DMS79 treated with DMSO at 0.1 percent for 48 hours (cell line): ENCODE results near the gene L1TD1.
"Not testable (repeated sequence)": the region's sequence is repeated elsewhere in the genome, so short reads cannot be mapped to it uniquely, and the experiment has no call there.

Experiments used
- DNase-seq: peaks from one replicate; lab custom pipeline; 2025; lab: John Stamatoyannopoulos, UW

The L1TD1 gene, protein sequence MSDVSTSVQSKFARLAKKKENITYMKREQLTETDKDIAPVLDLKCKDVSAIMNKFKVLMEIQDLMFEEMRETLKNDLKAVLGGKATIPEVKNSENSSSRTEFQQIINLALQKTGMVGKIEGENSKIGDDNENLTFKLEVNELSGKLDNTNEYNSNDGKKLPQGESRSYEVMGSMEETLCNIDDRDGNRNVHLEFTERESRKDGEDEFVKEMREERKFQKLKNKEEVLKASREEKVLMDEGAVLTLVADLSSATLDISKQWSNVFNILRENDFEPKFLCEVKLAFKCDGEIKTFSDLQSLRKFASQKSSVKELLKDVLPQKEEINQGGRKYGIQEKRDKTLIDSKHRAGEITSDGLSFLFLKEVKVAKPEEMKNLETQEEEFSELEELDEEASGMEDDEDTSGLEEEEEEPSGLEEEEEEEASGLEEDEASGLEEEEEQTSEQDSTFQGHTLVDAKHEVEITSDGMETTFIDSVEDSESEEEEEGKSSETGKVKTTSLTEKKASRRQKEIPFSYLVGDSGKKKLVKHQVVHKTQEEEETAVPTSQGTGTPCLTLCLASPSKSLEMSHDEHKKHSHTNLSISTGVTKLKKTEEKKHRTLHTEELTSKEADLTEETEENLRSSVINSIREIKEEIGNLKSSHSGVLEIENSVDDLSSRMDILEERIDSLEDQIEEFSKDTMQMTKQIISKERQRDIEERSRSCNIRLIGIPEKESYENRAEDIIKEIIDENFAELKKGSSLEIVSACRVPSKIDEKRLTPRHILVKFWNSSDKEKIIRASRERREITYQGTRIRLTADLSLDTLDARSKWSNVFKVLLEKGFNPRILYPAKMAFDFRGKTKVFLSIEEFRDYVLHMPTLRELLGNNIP

DNA sequence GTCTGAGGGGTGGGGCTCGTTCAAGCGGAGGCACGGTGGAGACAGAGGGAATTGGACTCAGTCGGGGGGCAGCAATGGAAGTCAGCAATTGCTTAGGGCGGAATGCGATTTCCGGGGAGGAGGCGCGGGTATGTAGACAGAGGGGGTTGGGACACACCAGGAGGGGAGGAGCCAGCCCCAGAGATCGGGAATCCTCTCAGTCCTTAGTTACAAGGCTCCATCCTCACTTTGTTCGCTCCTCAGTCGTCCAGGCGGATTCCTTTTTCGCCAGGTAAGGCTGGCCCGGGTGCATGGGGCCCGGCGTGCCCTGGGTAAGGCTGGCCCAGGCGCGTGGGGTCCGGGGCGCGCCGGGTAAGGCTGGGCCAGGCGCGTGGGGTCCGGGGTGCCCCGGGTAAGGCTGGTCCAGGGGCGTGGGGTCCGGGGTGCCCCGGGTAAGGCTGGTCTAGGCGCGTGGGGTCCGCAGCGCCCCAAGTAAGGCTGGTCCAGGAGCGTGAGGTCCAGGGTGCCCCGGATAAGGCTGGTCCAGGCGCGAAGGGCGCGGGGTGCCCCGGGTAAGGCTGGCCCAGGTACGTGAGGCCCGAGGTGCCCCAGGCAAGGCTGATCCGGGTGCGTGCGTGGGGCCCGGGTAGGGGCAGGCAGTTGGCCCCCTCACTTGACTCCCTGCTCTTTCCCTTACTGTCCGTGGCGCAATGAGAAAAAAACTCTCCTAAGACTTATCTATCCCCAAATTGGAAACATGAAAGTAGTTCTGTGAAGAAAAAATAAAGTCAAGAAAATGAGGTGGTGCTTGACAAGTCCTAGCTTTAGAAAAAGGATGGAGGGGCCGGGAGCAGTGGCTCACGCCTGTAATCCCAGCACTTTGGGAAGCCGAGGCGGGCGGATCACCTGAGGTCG lies at the start of gene L1TD1:
L1TD1 (plus strand) TSS at position 199 of the 894 bp plus-strand sequence. CDS start 11,780 bp downstream, outside the sequence.
- no peak for DNase-seq

DNA sequence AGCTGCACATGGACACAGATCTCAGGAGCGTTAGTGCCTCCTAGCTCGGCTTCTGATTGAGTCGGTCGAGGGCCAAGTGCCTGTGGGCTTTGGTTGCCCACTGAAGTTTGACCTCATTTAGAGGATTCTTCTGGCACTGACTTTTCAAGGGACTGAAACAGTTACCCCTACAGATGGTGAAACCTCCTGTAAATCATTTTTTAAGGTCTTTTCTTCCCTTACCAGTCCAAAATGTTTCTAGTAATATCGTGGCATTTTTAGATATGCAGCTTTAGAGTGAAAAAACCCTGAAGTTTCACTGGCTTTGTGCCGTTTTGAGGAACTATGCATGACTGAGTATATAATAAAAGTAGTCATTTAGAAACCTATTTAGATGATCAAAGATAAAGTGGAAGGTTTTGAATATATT lies 34.7 kb upstream of the L1TD1 start:
- no peak for DNase-seq

DNA sequence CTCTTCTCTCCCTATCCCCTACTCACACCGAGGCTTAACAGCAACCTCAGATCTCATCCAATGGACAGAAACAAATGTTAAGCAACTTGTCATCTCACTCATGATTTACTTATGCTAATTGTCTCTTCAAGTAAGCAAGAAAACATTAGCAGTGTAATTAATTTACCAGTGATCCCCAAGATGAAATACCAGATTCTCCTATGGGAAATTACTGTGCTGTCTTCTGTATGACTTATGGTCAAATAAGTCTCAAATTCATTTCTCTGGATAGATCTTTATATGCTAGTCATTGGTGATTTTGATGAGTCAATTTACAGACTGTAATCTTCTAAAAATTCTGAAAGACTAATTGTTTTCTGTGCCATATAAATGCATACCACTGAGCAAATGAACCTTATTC lies 32.9 kb upstream of the L1TD1 start:
- no peak for DNase-seq

DNA sequence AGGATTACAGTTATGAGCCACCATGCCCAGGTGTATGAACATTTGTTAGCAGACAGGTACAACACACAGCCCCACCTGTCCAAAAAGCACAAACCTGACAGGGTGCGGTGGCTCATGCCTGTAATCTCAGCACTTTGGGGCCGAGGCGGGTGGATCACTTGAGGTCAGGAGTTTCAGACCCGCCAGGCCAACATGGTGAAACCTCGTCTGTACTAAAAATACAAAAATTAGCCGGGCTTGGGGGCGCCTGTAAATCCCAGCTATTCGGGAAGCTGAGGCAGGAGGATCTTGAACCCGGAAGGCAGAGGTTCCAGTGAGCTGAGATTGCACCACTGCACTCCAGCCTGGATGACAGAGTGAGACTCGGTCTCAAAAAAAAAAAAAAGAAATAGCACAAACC lies 24.3 kb upstream of the L1TD1 start:
- DNase-seq = not testable (repeated sequence)

DNA sequence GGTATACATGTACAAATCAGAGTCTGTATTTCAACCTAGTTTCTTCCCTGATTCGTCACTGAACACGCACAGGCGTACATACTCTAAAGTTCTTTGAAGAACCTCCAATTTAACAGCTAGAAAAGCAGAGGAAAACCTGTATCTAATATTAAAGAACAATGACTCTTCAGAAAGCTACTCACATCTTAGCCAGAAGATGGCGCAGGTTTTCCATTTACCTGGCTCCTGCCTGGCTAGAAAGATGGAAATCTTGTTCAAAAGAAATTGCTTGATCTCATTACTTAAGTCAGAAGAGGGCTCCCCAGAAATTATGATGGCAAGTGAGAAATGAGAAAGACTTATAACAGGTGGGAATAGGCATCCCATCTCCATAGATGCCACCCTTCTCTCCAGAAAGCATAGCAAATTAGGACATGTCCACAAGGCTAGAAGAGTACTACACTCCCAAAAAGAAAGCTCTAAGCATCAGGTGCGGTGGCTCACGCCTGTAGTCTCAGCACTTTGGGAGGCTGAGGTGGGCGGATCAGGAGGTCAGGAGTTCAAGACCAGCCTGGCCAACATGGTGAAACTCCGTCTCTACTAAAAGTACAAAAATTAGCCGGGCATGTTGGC lies 19.0 kb upstream of the L1TD1 start:
- peak; percentile 48 for DNase-seq

DNA sequence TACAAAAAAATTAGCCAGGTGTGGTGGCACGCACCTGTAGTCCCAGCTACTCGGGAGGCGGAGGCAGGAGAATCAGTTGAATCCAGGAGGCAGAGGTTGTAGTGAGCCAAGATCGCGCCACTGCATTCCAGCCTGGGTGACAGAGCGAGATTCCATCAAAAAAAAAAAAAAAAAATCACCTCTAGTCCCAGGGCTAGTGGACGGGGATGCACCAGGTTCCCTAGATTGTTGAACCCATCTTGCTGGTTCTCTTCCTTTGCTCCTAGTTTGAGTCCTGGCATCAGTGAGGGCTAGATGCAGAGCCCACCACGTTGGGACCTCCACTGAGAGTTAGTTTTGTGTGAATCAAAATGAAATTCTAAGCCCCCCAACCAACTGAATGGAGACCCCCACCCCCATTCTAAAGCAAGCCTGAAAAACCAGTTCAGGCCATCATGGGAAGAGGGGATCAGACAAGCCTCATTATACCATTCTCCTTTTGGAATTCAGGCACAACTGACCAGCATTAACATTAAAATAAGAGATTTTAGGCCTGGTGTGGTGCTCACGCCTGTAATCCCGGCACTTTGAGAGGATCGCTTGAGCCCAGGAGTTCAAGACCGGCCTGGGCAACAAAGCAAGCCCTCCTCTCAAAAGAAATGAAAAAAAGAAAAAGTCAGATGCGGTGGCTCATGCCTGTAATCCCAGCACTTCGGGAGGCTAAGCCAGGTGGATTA lies 17.9 kb upstream of the L1TD1 start:
- no peak for DNase-seq

DNA sequence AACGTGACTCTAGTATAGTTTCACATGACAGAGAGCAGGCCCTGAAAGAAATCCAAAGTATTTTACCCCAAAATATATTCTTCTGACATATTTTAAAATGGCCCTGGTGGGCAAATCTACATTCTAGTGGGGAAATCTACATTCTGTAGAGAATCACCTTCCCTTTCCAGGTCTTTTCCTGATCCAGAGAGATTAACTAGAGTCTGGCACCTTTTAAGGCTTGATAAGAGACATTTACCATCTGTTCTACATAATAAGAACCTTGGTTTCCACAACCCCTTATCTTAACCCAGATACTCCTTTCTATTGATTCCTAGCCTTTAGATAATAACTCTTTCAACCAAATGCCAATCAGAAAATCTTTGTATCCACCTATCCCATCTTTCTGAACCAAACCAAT lies 17.0 kb upstream of the L1TD1 start:
- DNase-seq = no peak

DNA sequence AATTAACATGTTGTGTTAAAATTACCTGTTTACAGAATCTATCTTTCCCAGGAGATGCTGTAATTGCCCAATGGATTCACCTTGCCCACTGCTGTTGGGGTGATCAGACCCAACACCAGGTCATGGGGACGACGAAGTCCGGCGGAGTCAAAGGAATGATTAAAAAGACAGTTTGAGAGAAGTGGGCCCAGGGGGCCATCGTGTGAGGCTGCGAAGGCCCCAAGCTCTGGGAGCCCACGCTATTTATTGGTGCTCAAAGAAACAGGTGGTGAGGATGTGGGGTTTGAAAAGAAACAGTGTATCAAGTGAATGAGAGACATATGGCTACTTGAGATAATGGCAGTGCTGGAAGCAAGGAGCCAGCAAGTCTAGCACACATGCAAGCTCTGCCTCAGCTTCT lies 16.3 kb upstream of the L1TD1 start:
- DNase-seq = no peak

DNA sequence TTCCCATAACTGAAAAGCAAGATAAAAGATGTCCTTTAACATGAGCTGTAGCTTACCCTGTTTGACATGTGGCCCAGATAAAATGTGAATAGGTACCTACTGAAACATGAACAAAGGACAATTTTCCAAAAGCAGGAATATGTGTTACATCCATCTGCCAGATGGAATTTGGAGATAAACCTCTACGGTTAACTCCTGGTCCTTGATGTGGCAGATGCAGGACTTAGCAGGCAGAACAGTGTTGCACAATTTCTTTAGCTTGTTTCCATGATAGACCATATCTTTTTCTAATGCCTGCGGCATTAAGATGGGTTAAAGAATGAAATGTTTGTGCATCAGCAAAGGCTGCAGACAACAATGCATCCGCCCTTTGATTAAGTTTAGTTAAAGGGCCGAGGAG lies 14.6 kb upstream of the L1TD1 start:
- not testable (repeated sequence) for DNase-seq

DNA sequence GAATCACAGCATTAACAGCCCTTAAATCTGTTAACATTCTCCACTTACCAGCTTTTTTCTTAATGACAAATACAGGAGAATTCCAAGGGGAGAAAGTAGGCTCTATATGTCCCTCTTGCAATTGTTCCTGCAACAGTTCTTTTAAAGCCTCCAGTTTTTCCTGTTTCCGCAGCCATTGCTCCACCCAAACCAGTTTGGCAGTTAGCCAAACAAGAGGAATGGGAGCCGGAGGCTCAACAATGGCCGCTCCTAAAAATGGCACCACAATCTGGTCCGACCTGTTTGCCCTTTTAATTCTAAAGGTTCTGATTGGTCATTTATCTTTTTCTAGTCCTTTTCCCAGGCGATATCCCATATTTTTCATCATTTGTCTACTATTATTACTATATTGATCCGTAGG lies 14.0 kb upstream of the L1TD1 start:
- DNase-seq = no peak

DNA sequence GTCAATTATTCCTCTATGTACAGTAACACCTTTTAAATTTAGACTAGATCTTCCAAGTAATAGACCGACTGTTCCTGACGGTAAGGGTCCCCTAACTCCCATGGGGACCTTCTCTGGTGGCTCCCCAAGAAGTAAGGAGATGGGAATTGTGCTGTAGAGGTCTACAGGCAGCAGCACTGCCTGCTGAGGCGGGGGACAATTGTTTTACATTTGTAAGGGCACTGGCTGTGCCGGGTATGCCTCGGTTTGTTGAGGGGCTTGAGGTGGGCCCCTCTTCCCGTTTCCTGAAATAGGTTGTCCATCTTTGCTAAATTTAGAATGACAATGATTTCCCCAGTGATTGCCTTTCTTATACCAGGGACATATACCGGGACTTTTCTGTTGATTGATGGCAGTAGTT lies 13.1 kb upstream of the L1TD1 start:
- no peak for DNase-seq

DNA sequence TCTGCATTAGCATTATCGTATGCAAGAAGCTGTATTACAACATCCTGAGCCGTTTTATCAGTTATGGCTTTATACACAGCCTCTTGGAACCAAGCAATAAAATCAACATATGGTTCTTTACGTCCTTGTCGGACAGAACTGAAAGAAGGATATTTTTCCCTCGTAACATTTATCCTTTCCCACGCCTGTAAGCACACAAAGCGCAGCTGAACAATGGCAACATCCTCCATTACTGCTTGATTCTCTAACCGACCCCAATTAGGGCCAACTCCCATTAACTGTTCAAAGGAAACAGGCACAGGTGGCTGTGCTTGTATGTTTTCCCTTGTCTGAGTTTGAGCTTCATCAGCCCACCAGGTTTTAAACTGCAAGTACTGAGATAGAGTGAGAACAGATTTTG lies 12.5 kb upstream of the L1TD1 start:
- DNase-seq = not testable (repeated sequence)

DNA sequence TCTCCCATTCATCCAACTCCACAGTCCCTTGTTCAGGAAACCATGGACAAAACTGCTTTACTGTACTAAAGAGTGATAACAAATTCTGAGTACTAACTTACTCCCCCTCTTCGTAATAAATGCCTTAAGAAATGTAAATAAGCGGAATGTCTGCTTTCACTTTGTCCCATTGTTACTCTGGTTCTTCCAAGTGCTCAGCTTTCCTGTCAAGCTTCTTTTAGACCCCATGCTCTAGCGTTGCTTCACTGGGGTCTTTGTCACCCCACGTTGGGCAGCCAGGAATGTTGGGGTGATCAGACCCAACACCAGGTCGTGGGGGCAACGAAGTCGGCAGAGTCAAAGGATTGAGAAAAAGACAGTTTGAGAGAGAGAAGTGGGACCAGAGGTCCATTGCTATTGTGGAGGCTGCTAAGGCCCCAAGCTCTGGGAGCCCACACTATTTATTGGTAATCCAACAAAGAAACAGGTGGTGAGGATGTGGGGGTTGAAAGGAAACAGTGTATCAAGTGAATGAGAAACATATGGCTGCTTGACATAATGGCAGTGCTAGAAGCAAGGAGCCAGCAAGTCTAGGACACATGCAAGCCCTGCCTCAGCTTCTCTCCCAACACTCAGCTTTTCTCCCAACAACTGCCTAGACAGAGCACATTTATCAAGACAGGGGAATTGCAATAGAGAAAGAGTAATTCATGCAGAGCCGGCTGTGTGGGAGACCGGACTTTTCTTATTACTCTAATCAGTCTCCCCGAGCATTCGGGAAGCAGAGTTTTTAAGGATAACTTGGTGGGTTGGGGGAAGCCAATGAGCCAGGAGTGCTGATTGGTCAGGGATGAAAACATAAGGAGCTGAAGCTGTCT lies 11.3 kb upstream of the L1TD1 start:
- not testable (repeated sequence) for DNase-seq

DNA sequence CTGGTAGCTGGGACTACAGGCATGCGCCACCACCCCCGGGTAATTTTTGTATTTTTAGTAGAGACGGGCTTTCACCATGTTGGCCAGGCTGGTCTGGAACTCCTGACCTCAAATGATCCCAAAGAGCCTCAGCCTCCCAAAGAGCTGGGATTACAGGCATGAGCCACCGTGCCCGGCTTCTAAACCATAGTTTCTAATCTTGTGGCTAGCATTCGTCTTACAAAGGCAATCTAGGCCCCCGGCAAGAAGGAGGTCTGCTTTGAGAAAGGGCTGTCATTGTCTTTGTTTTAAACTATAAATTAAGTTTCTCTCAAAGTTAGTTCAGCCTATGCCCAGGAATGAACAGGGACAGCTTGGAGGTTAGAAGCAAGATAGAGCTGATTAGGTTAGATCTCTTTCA lies 10.3 kb upstream of the L1TD1 start:
- no peak for DNase-seq

DNA sequence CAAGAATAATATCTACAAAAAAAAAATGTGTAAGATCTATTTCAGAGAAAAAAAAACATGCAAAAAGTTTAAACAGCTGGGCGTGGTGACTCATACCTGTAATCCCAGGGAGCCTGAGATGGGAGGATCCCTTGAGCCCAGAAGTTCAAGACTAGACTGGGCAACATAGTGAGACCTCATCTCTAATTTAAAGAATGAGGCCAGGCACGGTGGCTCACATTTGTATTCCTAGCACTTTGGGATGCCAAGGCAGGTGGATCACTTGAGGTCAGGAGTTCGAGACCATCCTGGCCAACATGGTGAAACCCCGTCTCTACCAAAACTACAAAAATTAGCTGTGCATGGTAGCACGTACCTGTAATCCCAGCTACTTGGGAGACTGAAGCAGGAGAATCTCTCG lies 9.4 kb upstream of the L1TD1 start:
- DNase-seq = not testable (repeated sequence)

DNA sequence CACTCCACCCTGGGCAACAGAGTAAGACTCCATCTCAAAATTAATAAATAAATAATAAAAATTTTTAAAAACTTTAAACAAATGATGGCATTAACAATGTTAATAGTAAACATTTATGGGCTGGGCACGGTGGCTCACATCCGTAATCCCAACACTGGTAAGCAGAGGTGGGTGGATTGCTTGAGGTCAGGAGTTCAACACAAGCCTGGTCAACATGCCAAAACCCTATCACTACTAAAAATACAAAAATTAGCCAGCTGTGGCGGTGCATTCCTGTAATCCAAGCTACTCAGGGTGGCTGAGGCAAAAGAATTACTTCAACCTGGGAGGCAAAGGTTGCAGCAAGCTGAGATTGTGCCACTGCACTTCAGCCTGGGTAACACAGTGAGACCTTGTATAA lies 9.0 kb upstream of the L1TD1 start:
- DNase-seq = no peak

DNA sequence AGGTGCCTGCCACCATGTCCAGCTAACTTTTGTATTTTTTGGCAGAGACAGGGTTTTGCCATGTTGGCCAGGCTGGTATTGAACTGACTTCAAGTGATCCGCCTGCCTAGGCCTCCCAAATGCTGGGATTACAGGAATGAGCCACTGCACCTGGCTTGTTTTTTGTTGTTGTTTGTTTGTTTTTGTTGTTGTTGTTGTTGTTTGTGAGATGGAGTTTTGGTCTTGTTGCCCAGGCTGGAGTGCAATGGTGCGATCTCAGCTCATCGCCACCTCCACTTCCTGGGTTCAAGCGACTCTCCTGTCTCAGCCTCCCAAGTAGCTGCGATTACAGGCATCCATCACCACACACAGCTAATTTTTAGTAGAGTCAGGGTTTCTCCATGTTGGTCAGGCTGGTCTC lies 7.1 kb upstream of the L1TD1 start:
- no peak for DNase-seq

DNA sequence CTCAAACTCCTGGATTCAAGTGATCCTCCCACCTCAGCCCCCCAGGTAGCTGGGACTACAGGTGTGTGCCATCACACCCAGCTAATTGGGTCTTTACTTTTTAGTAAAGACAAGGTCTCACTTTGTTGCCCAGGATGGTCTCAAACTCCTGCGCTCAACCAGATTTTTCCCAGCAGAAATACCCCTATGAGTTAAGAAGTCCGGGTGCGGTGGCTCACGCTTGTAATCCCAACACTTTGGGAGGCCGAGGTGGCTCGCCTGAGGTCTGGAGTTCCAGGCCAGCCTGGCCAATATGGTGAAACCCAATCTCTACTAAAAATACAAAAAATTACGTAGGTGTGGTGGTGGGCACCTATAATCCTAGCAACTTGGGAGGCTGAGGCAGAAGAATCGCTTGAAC lies 6.5 kb upstream of the L1TD1 start:
- DNase-seq = no peak

DNA sequence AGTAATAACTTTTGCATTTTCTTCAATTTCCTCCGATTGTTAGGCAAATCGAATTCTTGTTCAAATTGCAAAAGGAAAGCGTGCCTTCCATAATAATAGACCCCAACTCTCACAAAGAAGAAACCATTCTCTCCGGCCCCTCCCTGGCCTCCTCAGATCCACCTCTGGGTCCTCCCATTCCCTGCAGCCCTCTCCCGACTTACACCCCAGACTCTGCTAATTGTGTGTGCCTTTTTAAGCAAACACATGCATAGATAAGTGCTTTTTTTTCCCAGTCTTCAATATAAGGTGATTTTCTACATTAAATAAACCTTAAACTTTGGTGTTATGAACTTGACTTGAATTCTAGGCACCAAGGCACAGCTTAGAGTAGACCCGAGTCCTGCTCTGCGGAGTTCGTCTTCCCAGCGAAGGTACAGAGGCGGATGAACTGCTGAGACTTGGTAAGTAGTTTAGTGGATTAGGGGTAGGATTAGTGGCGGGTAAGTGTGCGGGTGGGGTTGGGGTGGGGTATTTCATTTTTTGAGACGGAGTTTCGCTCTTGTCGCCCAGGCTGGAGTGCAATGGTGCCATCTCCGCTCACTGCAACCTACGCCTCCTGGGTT lies 1.5 kb downstream of the L1TD1 start:
- DNase-seq = no peak
